Erythroblast (primary cell): Measurements from ENCODE around the gene FAXDC2.

Experiments used
- GATA1 ChIP-seq: IDR thresholded peaks from 2 replicates; pipeline ENCODE4 v1.6.1; 2011; ENCODE audit warnings: low read depth, mild to moderate bottlenecking, control low read depth, low read length, moderate library complexity
- POLR2A ChIP-seq: IDR thresholded peaks from 2 replicates; pipeline ENCODE4 v1.6.1; 2011; ENCODE audit warnings: mild to moderate bottlenecking, low read length

DNA sequence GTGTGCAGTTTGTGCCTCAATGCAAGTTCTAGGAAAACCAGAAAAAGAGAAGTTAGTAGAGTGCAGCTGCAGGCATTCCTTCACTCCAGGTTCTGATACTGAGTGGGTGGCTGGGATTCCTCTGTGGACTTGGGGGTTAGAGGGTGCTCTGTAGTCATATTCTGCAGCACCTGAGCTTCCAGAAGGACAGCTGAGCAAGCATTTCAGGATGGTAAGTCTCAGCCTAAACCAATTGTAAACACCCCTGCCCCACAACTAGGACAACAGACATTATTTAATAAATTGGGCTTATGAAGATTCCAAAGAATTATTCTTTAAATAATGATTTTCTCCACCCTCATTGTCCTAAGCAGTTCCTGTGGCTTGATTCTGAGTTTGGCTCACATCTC lies 9.1 kb downstream of the FAXDC2 start:
- TF ChIP-seq POLR2A (no peak), GATA1 (no peak)
